Astrocyte (in vitro differentiated cells and primary cell): ENCODE data around the gene CASTOR1. TPM values are rescaled to one million over a fixed set of nuclear protein-coding genes. Genes with fewer than 3 reads are reported as not detected.

Experiments used
- DNase-seq: peaks from one replicate; pipeline ENCODE4 v3.0.0-alpha.2; 2010; ENCODE audit warnings: low read depth
- FAIRE-seq: peaks from 2 replicates; lab custom pipeline; 2011; peaks lifted over from hg19 to GRCh38; lab: Jason Lieb, UNC
- H2AFZ ChIP-seq: 2 replicates; pipeline ENCODE4 v1.6.0; 2012; ENCODE audit warnings: low read depth, low read length, inconsistent platforms
- H3K27ac ChIP-seq: 2 replicates; pipeline ENCODE4 v1.5.1; 2011; ENCODE audit warnings: low read depth, low read length, inconsistent platforms
- H3K27me3 ChIP-seq: 2 replicates; pipeline ENCODE4 v1.6.0; 2011; ENCODE audit warnings: low read length, inconsistent platforms; ENCODE audit not compliant: insufficient read depth
- H3K36me3 ChIP-seq: 2 replicates; pipeline ENCODE4 v1.5.1; 2011; ENCODE audit warnings: low read length, inconsistent platforms; ENCODE audit not compliant: insufficient read depth
- H3K4me1 ChIP-seq: 2 replicates; pipeline ENCODE4 v1.5.1; 2011; ENCODE audit warnings: low read length, inconsistent platforms; ENCODE audit not compliant: insufficient read depth
- H3K4me2 ChIP-seq: 2 replicates; pipeline ENCODE4 v1.6.0; 2012; ENCODE audit warnings: low read length, inconsistent platforms
- H3K4me3 ChIP-seq: 2 replicates; pipeline ENCODE4 v1.5.1; 2011; ENCODE audit warnings: low read depth, mild to moderate bottlenecking, low read length, inconsistent platforms; ENCODE audit not compliant: insufficient read depth
- H3K79me2 ChIP-seq: 2 replicates; pipeline ENCODE4 v1.6.0; 2012; ENCODE audit warnings: mild to moderate bottlenecking, low read length, inconsistent platforms; ENCODE audit not compliant: insufficient read depth
- H3K9ac ChIP-seq: 2 replicates; pipeline ENCODE4 v1.6.0; 2012; ENCODE audit warnings: mild to moderate bottlenecking, low read length, inconsistent platforms
- H3K9me3 ChIP-seq: 2 replicates; pipeline ENCODE4 v1.5.1; 2012; ENCODE audit warnings: low read depth, mild to moderate bottlenecking, low read length, inconsistent platforms; ENCODE audit not compliant: insufficient read depth
- H4K20me1 ChIP-seq: 2 replicates; pipeline ENCODE4 v1.6.0; 2012; ENCODE audit warnings: low read length, inconsistent platforms; ENCODE audit not compliant: insufficient read depth
- H3K27ac Mint-ChIP-seq: one replicate; pipeline ENCODE4 v1.8.0; 2021; ENCODE audit warnings: mild to moderate bottlenecking, mixed read lengths; ENCODE audit not compliant: unreplicated experiment
- H3K27me3 Mint-ChIP-seq: one replicate; pipeline ENCODE4 v1.8.0; 2021; ENCODE audit warnings: low read depth, mixed read lengths; ENCODE audit not compliant: unreplicated experiment
- H3K36me3 Mint-ChIP-seq: one replicate; pipeline ENCODE4 v1.8.0; 2021; ENCODE audit warnings: low read depth, mixed read lengths; ENCODE audit not compliant: unreplicated experiment
- H3K4me1 Mint-ChIP-seq: one replicate; pipeline ENCODE4 v1.8.0; 2021; ENCODE audit warnings: low read depth, mixed read lengths; ENCODE audit not compliant: unreplicated experiment
- H3K4me3 Mint-ChIP-seq: one replicate; pipeline ENCODE4 v1.8.0; 2021; ENCODE audit warnings: mild to moderate bottlenecking, moderate library complexity, mixed read lengths; ENCODE audit not compliant: unreplicated experiment
- H3K9me3 Mint-ChIP-seq: one replicate; pipeline ENCODE4 v1.8.0; 2021; ENCODE audit warnings: mild to moderate bottlenecking, mixed read lengths; ENCODE audit not compliant: unreplicated experiment
- EZH2 ChIP-seq: IDR thresholded peaks from 2 replicates; pipeline ENCODE4 v1.6.1; 2012; ENCODE audit warnings: mild to moderate bottlenecking, low read length, inconsistent platforms; ENCODE audit not compliant: insufficient read depth
- total RNA-seq: library from RNA; stranded (reverse); gene quantifications from 2 replicates; pipeline ENCODE4 v1.2.1, GENCODE V29; 2021
- TF ChIP-seq, protein P1 (sequence below): IDR thresholded peaks from 2 replicates; pipeline ENCODE4 v1.5.1; 2011; ENCODE audit warnings: low read depth, mild to moderate bottlenecking, inconsistent platforms, low read length, moderate library complexity; ENCODE audit not compliant: insufficient read depth

The CASTOR1 gene
- total RNA-seq, 1 donor from 2014 or later, result 15.2 TPM

DNA sequence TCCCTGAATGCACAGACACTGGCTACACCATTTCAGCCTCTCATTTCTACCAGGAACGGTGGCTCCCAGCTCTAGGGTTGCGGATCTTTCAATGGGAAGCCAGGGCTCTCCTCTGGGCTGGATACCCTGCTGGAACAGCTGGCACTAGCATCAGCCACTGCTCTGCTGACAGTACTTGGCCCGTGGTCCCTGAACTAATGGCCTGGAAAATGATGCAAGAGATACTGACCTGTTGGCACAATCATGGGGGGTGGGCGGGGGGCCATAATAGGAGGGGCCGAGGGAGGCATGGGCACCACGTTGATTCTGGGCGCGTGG, 48.1 kb upstream of the CASTOR1 start:
- Mint-ChIP-seq H3K4me3 (no peak overlapping the region), H3K27me3 (no peaks in the 10 kb centered on the region), H3K4me1 (no peaks in the 10 kb centered on the region), H3K9me3 (no peaks in the 10 kb centered on the region), H3K36me3 (peaks cover 54% of the 10 kb centered on the region), H3K27ac (peak overlapping the region; percentile 7)
- Histone ChIP-seq H3K36me3 (peaks cover 83% of the 10 kb centered on the region), H3K4me3 (no peak overlapping the region), H3K27ac (no peak overlapping the region), H4K20me1 (peaks cover 41% of the 10 kb centered on the region), H3K4me2 (no peak overlapping the region), H2AFZ (no peak overlapping the region), H3K9ac (no peak overlapping the region), H3K79me2 (no peaks in the 10 kb centered on the region), H3K27me3 (no peaks in the 10 kb centered on the region), H3K4me1 (no peaks in the 10 kb centered on the region), H3K9me3 (no peaks in the 10 kb centered on the region)
- no peak for FAIRE-seq
- TF ChIP-seq EZH2, result no peak
- TF ChIP-seq, protein P1, sequence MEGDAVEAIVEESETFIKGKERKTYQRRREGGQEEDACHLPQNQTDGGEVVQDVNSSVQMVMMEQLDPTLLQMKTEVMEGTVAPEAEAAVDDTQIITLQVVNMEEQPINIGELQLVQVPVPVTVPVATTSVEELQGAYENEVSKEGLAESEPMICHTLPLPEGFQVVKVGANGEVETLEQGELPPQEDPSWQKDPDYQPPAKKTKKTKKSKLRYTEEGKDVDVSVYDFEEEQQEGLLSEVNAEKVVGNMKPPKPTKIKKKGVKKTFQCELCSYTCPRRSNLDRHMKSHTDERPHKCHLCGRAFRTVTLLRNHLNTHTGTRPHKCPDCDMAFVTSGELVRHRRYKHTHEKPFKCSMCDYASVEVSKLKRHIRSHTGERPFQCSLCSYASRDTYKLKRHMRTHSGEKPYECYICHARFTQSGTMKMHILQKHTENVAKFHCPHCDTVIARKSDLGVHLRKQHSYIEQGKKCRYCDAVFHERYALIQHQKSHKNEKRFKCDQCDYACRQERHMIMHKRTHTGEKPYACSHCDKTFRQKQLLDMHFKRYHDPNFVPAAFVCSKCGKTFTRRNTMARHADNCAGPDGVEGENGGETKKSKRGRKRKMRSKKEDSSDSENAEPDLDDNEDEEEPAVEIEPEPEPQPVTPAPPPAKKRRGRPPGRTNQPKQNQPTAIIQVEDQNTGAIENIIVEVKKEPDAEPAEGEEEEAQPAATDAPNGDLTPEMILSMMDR, result no peak
- no peak for DNase-seq

DNA sequence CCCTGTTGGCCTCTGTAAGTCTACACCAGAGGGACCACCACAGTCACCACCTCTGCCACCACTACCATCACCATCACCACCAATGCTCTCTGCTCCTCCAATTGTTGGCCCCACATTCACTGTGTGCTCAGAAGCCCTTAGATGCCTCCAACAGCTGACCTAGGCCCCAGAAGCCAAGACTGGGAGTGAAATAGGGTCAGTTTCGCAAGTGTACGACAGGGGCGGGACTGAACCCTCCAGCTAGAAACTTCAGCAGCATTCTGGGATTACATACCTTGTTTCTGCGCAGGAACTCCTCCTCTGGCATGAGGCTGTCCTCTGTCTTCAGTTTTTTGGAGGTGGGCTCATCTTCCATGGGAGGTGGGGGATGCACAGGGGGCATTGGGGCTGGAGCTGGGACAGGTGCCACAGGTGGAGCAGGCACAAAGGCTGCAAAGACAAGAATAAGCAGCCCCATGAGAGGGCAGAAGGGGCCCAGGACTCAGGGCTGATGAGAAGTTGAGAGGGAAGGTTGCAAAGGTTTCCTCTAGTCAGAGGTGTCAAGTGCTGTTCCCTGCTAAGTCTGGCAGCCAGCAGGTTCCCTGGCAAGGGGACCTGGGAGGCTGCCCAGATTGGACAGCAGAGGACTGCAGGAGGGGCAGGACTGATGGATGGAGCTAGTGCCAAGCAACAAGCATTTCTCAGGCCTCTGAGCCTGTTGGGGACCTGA, 47.6 kb upstream of the CASTOR1 start:
- Histone ChIP-seq H3K4me2 (no peak overlapping the region), H4K20me1 (peaks cover 38% of the 10 kb centered on the region), H3K4me1 (no peaks in the 10 kb centered on the region), H3K27me3 (no peaks in the 10 kb centered on the region), H3K79me2 (no peaks in the 10 kb centered on the region), H3K36me3 (peaks cover 82% of the 10 kb centered on the region), H3K9me3 (no peaks in the 10 kb centered on the region), H3K9ac (no peak overlapping the region), H2AFZ (no peak overlapping the region), H3K4me3 (no peak overlapping the region), H3K27ac (no peak overlapping the region)
- Mint-ChIP-seq H3K27me3 (no peaks in the 10 kb centered on the region), H3K9me3 (no peaks in the 10 kb centered on the region), H3K4me1 (no peaks in the 10 kb centered on the region), H3K27ac (no peak overlapping the region), H3K36me3 (peaks cover 52% of the 10 kb centered on the region), H3K4me3 (no peak overlapping the region)
- no peak for FAIRE-seq
- DNase-seq, result no peak
- TF ChIP-seq, protein P1, result no peak
- no peak for TF ChIP-seq EZH2

DNA sequence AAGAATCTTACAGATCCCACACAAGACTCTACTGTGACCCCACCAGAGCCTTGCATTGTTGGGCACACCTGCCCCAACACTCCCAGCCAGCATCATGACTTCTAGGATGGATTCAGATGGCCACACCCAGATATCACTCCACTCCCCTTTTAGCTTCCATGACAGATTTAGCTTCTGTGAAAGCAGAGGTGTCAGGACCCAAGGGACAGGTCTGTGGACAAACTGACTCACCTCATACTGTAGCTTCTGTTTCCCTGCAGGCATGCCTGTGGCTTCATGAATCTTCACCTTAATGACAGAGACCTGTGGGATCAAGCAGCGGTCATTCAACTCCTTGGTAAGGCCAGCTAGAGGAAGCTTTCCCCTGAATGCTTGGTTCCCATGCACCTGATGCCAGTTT, 45.9 kb upstream of the CASTOR1 start:
- H3K4me3 Mint-ChIP-seq, result no peak overlapping the region
- no peaks in the 10 kb centered on the region for H3K9me3 Mint-ChIP-seq
- TF ChIP-seq, protein P1, result no peak
- no peak for TF ChIP-seq EZH2
- no peak overlapping the region for H3K27ac Mint-ChIP-seq
- no peak overlapping the region for H3K27ac ChIP-seq
- no peaks in the 10 kb centered on the region for H3K9me3 ChIP-seq
- H3K36me3 ChIP-seq, result peaks cover 75% of the 10 kb centered on the region
- no peaks in the 10 kb centered on the region for H3K27me3 ChIP-seq
- peaks cover 2% of the 10 kb centered on the region for H3K4me1 Mint-ChIP-seq
- peaks cover 45% of the 10 kb centered on the region for H3K36me3 Mint-ChIP-seq
- no peak overlapping the region for H3K9ac ChIP-seq
- FAIRE-seq, result no peak
- no peak for DNase-seq
- H3K79me2 ChIP-seq, result no peaks in the 10 kb centered on the region
- H3K4me3 ChIP-seq, result no peak overlapping the region
- peaks cover 37% of the 10 kb centered on the region for H4K20me1 ChIP-seq
- no peak overlapping the region for H3K4me2 ChIP-seq
- no peaks in the 10 kb centered on the region for H3K4me1 ChIP-seq
- H2AFZ ChIP-seq, result no peak overlapping the region
- no peaks in the 10 kb centered on the region for H3K27me3 Mint-ChIP-seq
